Smooth muscle cell (in vitro differentiated cells): ENCODE measurements around the gene COL18A1. TPM values are rescaled to one million over a fixed set of nuclear protein-coding genes. Genes with fewer than 3 reads are reported as not detected.

ENCODE experiments used
- DNase-seq: peaks from one replicate; lab custom pipeline; 2025; ENCODE audit not compliant: unreplicated experiment; lab: John Stamatoyannopoulos, UW
- H2AFZ ChIP-seq: fragments of 200-600 bp; sonication (generic); 2 replicates; pipeline ENCODE4 v1.6.0; 2016; ENCODE audit warnings: antibody characterized with exemption, low read depth, mild to moderate bottlenecking
- H3F3A ChIP-seq: fragments of 200-600 bp; sonication (generic); 2 replicates; pipeline ENCODE4 v1.6.0; 2017; ENCODE audit warnings: antibody characterized with exemption, low read depth
- H3K27ac ChIP-seq: fragments of 200-600 bp; sonication (generic); 2 replicates; pipeline ENCODE4 v1.5.1; 2016; ENCODE audit warnings: low read depth, mild to moderate bottlenecking
- H3K27me3 ChIP-seq: fragments of 200-600 bp; sonication (generic); 2 replicates; pipeline ENCODE4 v1.6.1; 2016; ENCODE audit warnings: low read depth, mild to moderate bottlenecking
- H3K36me3 ChIP-seq: fragments of 200-600 bp; sonication (generic); 2 replicates; pipeline ENCODE4 v1.5.1; 2016; ENCODE audit warnings: low read depth
- H3K4me1 ChIP-seq: fragments of 200-600 bp; sonication (generic); 2 replicates; pipeline ENCODE4 v1.5.1; 2016; ENCODE audit warnings: low read depth
- H3K4me2 ChIP-seq: fragments of 200-600 bp; sonication (generic); 2 replicates; pipeline ENCODE4 v1.6.0; 2016; ENCODE audit warnings: mild to moderate bottlenecking
- H3K4me3 ChIP-seq: fragments of 200-600 bp; sonication (generic); 2 replicates; pipeline ENCODE4 v1.5.1; 2016; ENCODE audit warnings: mild to moderate bottlenecking
- H3K79me2 ChIP-seq: fragments of 200-600 bp; sonication (generic); 2 replicates; pipeline ENCODE4 v1.6.0; 2016; ENCODE audit warnings: low read depth, mild to moderate bottlenecking
- H3K9ac ChIP-seq: fragments of 200-600 bp; sonication (generic); 2 replicates; pipeline ENCODE4 v1.6.0; 2016; ENCODE audit warnings: low read depth
- H3K9me3 ChIP-seq: fragments of 200-600 bp; sonication (generic); replicated peaks from 2 replicates; pipeline ENCODE4 v1.5.1; 2016; ENCODE audit warnings: low read depth
- H4K20me1 ChIP-seq: fragments of 200-600 bp; sonication (generic); 2 replicates; pipeline ENCODE4 v1.6.0; 2016; ENCODE audit warnings: low read depth
- CTCF ChIP-seq: fragments of 200-600 bp; sonication (generic); IDR thresholded peaks from 2 replicates; pipeline ENCODE4 v1.5.1; 2017; ENCODE audit warnings: borderline replicate concordance, mild to moderate bottlenecking, antibody characterized with exemption; ENCODE audit not compliant: insufficient read depth, poor library complexity, severe bottlenecking
- WGBS: methylation state at CpG from one replicate; pipeline ENCODE4 v1.1.7; 2016; ENCODE audit warnings: low lambda C conversion rate; 5-methylcytosine and 5-hydroxymethylcytosine counted together
- polyA plus RNA-seq: library from polyadenylated mRNA; unstranded; fragments of >200 nt; fragmentation: Nextera tagmentation; extraction: Ambion mirVana; gene quantifications from 2 replicates; pipeline ENCODE4 v1.2.1, GENCODE V29; 2016
- total RNA-seq: library from RNA; depleted of rRNA; stranded (reverse); fragments of >200 nt; gene quantifications from 2 replicates; pipeline ENCODE4 v1.2.3, GENCODE V29; 2014

Gene COL18A1
- total and polyA plus RNA-seq, 2 experiments from 2014 or later: 192 to 485 TPM

- H3K27me3 ChIP-seq: no peaks in the 10 kb centered on the region
- H3K4me3 ChIP-seq: no peak overlapping the region
- H3K4me2 ChIP-seq: no peak overlapping the region
- H3K79me2 ChIP-seq: no peaks in the 10 kb centered on the region
- peaks cover 14% of the 10 kb centered on the region for H3K4me1 ChIP-seq
- H3K27ac ChIP-seq: no peak overlapping the region
- WGBS: over 99% methylated on average over 14 of the region's 20 CpGs
- H3K9ac ChIP-seq: no peak overlapping the region
- DNase-seq: no peak
- H3F3A ChIP-seq: no peaks in the 10 kb centered on the region
- H3K36me3 ChIP-seq: no peaks in the 10 kb centered on the region
- no peak for TF ChIP-seq CTCF
- H4K20me1 ChIP-seq: peaks cover 13% of the 10 kb centered on the region
- no peaks in the 10 kb centered on the region for H3K9me3 ChIP-seq
- no peak overlapping the region for H2AFZ ChIP-seq
Observed at GRCh38 chr21:45492765-45493164, 87.8 kb downstream of the COL18A1 start.

GRCh38 chr21:45493401-45494001 is 88.5 kb downstream of the COL18A1 start:
- no peak overlapping the region for H3K9ac ChIP-seq
- H3K36me3 ChIP-seq: no peaks in the 10 kb centered on the region
- H3K79me2 ChIP-seq: no peaks in the 10 kb centered on the region
- H3K4me3 ChIP-seq: no peak overlapping the region
- H3K27ac ChIP-seq: no peak overlapping the region
- no peak for TF ChIP-seq CTCF
- H4K20me1 ChIP-seq: peaks cover 13% of the 10 kb centered on the region
- H3F3A ChIP-seq: no peaks in the 10 kb centered on the region
- H3K27me3 ChIP-seq: no peaks in the 10 kb centered on the region
- no peak overlapping the region for H2AFZ ChIP-seq
- no peak for DNase-seq
- H3K9me3 ChIP-seq: no peaks in the 10 kb centered on the region
- peaks cover 9% of the 10 kb centered on the region for H3K4me1 ChIP-seq
- 97% methylated on average over 13 of the region's 21 CpGs for WGBS
- no peak overlapping the region for H3K4me2 ChIP-seq

- Histone ChIP-seq H3K4me3 (no peak overlapping the region), H3K9ac (no peak overlapping the region)
- TF ChIP-seq CTCF: no peak
Observed at GRCh38 chr21:45494135-45494850, 89.3 kb downstream of the COL18A1 start.

More at GRCh38 chr21:45494135-45494850, 89.3 kb downstream of the COL18A1 start:
- H3K79me2 ChIP-seq: no peaks in the 10 kb centered on the region
- peaks cover 13% of the 10 kb centered on the region for H4K20me1 ChIP-seq
- no peak overlapping the region for H3K4me2 ChIP-seq
- no peak overlapping the region for H2AFZ ChIP-seq
- H3K27me3 ChIP-seq: no peaks in the 10 kb centered on the region
- WGBS: 97% methylated on average over 22 of the region's 27 CpGs
- H3F3A ChIP-seq: no peaks in the 10 kb centered on the region
- no peaks in the 10 kb centered on the region for H3K9me3 ChIP-seq
- H3K36me3 ChIP-seq: no peaks in the 10 kb centered on the region
- peaks cover 3% of the 10 kb centered on the region for H3K4me1 ChIP-seq
- DNase-seq: no peak
- no peak overlapping the region for H3K27ac ChIP-seq
